ENCODE data around the gene LYZL6. TPM values are rescaled to one million over a fixed set of nuclear protein-coding genes. Genes with fewer than 3 reads are reported as not detected.
A peak's percentile ranks its signal among the peaks of the same experiment; 100 is the strongest.

LYZL6 gene
- total and polyA plus RNA-seq, 10 of the 15 experiments (the other 5 are each of a cell fraction or from before 2014, with no cell fraction given): not detected

GRCh38 chr17:35890774-35891155 is 52.7 kb downstream of the LYZL6 start (continued):
- TF ChIP-seq ZBTB11 (CRISPR knock-in tag; IDR thresholded peaks at IDR 0.05) (no peak), REST (IDR thresholded peaks at IDR 0.05; ENCODE audit: low read depth, low read length) (no peak), WRNIP1 (IDR thresholded peaks at IDR 0.05; ENCODE audit: borderline replicate concordance, low read depth, low read length) (no peak), PBX3 (IDR thresholded peaks at IDR 0.05; ENCODE audit: insufficient replicate concordance, low read depth, low read length) (no peak), STAT3 (IDR thresholded peaks at IDR 0.05; ENCODE audit: low read depth, low read length) (no peak), EZH2 (IDR thresholded peaks at IDR 0.05; ENCODE audit: borderline replicate concordance, control insufficient read depth, low read depth, low read length) (no peak), KDM1A (IDR thresholded peaks at IDR 0.05; ENCODE audit: borderline replicate concordance) (no peak), TAF1 (IDR thresholded peaks at IDR 0.05; ENCODE audit: borderline replicate concordance, low read depth, low read length) (no peak), NBN (IDR thresholded peaks at IDR 0.05) (peak; percentile 85), HSF1 (IDR thresholded peaks at IDR 0.05; ENCODE audit: low read depth, low read length) (no peak), CEBPB (IDR thresholded peaks at IDR 0.05; ENCODE audit: borderline replicate concordance in 1 of 2, low read depth in 2 of 2, low read length in 2 of 2) (no peak; a peak in 1 of 4 replicates), USF1 (IDR thresholded peaks at IDR 0.05; ENCODE audit: borderline replicate concordance, extremely low read length, insufficient read depth, low read depth, low read length) (no peak), PML (IDR thresholded peaks at IDR 0.05; ENCODE audit: low read length) (no peak), SPI1 (IDR thresholded peaks at IDR 0.05; ENCODE audit: borderline replicate concordance, insufficient read depth, low read depth, low read length) (no peak), ELK1 (IDR thresholded peaks at IDR 0.05; ENCODE audit: low read depth, low read length) (no peak), TBL1XR1 (IDR thresholded peaks at IDR 0.05; ENCODE audit: low read depth, low read length) (no peak), ZNF384 (IDR thresholded peaks at IDR 0.05; ENCODE audit: borderline replicate concordance, low read depth, low read length) (no peak)
